NOMO-1 (cell line): ENCODE data around the gene OR9K2.
"Not testable (repeated sequence)": the region's sequence is repeated elsewhere in the genome, so short reads cannot be mapped to it uniquely, and the experiment has no call there.

Experiments
- DNase-seq, 2 experiments: peaks; one replicate each; lab custom pipeline; 2025; ENCODE audit not compliant: unreplicated experiment in 2 of 2; lab: John Stamatoyannopoulos, UW

Gene OR9K2, protein sequence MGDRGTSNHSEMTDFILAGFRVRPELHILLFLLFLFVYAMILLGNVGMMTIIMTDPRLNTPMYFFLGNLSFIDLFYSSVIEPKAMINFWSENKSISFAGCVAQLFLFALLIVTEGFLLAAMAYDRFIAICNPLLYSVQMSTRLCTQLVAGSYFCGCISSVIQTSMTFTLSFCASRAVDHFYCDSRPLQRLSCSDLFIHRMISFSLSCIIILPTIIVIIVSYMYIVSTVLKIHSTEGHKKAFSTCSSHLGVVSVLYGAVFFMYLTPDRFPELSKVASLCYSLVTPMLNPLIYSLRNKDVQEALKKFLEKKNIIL

DNA sequence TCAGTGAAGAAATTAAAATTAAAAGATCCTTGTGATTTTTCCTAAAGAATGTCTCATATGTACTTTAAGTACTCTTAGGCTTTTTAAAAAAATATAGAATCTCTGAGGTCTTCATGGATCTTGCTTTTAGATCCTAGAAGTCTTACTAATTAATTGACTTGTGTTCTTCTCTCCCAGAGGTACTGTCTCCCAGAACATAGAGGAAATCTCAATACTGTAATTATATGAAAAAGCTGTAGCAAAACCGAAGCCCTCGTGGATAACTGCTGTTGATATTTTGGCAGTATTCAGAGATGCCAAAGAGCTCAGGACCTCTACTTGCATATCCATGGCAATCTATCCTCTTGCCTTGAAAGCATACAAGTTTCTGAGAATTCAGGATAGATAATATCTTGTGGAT, at the start of gene OR9K2:
Gene OR9K2, plus strand, starts transcription at position 301 of the 400 bp plus-strand sequence. CDS start 3,429 bp downstream, outside the sequence.
- DNase-seq = no peak

DNA sequence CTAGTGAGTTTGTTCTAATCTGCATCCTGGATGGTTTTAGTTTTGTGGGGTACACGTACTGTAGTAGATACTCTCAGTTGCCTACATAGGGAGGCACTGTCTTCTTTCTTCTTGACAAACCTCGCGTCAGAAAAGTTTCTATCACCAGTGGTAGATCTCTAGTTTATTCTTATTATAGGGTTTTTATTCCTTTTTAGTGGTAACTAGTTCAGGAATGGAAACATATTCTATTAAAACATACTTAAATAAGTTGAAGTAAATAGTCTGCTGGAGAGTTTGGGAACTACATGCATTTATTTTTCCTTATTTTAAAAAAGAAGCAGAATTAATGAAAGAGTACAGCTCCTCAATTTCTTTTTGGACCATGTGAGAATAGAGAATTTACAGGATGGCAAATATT, 33.6 kb upstream of the OR9K2 start:
- DNase-seq = no peak

DNA sequence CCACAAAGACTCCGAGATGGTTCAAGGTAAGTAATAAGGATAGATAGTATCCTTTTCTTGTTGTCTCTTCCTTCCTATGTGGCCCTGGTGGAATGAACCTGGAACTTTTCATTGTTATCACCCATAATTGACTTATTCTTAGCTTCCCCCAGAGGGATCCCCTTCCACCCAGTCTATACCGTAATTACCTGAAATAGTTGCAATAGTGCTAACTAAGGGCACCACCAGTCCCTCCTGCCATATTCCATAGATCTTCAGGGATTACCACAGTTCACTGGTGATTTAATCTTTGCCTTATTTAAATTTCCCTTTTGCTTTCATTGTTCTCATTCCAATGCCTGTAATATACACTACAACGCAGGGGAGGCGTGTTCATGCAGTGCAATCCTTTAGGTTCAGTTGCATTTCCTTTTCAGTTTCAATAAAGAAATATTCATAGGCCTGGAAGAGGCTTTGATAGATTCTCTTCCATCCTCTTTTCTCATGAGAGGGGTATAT, 13.8 kb upstream of the OR9K2 start:
- DNase-seq = no peak

DNA sequence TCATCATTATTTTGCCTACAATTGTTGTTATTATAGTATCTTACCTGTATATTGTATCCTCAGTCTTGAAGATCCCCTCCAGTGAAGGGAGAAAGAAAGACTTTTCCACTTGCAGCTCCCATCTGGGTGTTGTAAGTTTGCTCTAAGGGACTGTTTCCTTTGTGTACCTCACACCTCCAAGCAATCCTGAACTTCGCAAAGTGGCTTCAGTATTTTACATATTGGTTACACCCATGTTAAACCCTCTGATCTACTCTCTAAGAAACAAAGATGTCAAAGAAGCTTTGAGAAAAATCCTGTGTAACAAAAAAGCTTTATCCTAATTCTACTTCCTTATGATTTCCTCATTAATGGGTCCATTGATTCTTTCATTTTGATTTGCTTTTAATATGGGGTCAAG, 10.1 kb upstream of the OR9K2 start:
- DNase-seq = no peak

DNA sequence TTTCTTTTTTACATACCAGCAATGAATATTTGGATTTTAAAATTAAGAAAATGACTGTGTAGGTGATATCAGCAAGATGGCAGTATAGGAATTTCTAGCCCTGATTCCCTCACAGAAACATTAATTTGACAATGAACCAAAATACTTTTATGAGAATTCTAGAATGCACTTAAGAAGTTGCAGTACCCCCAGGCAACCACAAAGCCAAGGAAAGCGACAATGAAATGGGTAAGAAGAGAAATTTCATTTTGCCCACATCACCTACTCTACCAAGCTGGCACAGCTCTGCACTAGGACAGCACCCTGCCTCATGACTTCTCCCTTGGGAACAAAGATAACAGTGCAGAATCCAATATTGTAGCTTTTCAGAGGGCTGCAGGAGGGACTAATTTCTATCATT, 6.6 kb downstream of the OR9K2 start:
- no peak for DNase-seq

GRCh38 chr12:55142669-55143565, 16.7 kb downstream of the OR9K2 start:
- peak; percentile 4 to 30 for DNase-seq

DNA sequence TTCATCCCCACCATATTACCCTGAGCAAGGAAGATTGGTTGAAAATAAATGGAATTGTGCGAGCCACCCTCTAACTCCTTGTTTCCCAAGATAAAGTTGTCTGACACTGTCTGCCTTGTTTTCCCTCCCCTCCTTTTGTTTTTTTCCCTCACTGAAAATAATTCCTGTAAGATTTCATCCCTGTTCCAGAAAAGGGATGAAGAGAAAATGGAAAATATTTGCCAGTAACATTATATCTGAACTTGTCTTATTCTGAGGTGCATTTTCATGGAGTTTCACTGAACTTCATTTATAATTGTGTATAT, 17.3 kb downstream of the OR9K2 start:
- no peak for DNase-seq

GRCh38 chr12:55167010-55167640, 40.9 kb downstream of the OR9K2 start:
- DNase-seq = not testable (repeated sequence)

DNA sequence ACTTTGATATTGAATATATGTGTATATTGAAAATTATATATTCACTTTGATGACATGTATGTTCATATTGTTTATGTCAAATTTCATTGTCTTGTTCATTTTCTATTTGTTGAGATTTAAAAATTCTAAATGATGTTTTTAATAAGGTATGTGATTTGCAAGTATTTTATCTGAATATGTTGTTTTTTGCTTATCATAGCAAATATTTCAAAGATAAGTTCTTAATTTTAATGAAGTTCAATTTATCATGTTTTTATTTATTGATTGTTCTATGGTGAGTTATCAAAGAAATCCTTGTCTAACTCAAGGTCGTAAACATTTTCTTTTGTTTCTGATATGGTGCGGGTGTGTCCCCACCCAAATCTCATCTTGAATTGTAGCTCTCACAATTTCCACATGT, 45.2 kb downstream of the OR9K2 start:
- no peak for DNase-seq

- DNase-seq = not testable (repeated sequence)
These were observed 45.6 kb downstream of the OR9K2 start for GRCh38 chr12:55171846-55172245.

- DNase-seq = no peak
These were observed 46.5 kb downstream of the OR9K2 start for GRCh38 chr12:55172686-55173085.

GRCh38 chr12:55173456-55173855, 47.2 kb downstream of the OR9K2 start:
- DNase-seq = no peak
